Measurements from ENCODE around the gene CYP27C1.
"Not testable (repeated sequence)": the region's sequence is repeated elsewhere in the genome, so short reads cannot be mapped to it uniquely, and the experiment has no call there.

Gene CYP27C1

DNA sequence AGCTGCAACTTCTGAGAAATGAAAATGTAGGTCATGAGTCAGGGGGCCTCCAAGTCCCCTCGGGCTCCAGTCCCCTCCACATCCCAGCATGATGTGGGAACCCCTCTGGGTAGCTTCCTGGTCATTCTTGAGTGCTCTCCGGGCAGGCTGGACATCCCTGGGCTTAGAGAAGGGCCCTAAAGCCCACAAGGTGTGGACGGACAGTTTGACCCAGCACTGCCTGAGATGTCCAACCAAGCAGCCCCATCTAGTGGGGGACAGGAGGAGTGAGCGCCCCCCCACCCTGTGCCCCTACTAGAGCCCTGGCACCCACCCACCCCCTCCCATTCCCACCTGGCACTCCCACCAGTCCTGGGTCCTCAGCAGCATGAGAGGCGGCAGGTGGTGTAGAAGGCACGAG is 46.0 kb downstream of the CYP27C1 start:
- no peak for DNase-seq (ENCODE audit: low read depth in 2 of 2, low spot score in 1 of 2)

DNA sequence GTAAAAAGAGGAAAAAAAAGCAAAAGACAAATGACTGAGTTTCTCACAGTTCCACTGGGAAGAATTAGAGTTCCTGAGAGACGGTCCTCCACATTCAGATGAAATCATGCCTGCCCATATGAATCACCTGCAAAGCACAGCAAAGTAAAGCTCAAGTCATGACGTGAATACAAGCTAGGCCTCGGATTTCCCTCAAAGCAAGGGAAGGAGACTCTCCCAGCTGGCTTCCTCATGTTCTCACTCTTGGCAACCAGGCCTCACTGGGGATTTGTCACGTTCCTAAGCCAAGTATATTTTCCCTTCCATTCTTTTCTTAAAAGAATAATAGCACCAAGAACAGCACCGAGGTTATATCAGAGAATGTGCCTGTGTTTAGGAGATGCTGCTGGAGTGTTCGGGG is 47.0 kb downstream of the CYP27C1 start:
- no peak for DNase-seq (ENCODE audit: low read depth in 2 of 2, low spot score in 1 of 2)

DNA sequence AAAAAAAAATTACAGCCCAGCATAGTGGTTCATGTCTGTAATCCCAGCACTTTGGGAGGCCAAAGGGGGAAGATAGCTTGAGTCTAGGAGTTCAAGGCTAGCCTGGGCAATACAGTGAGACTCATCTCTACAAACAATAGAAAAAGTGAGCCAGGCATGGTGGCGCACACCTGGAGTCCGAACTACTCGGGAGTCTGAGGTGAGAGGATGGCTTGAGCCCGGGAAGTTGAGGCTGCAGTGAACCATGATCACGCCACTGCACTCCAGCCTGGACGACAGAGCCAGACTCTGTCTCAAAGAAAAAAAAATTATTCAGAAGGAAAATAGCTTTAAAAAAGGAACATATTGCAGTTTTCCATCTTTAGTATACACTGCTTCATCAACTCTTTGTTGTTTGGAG is 47.8 kb downstream of the CYP27C1 start:
- no peak for DNase-seq (ENCODE audit: low read depth in 2 of 2, low spot score in 1 of 2)

DNA sequence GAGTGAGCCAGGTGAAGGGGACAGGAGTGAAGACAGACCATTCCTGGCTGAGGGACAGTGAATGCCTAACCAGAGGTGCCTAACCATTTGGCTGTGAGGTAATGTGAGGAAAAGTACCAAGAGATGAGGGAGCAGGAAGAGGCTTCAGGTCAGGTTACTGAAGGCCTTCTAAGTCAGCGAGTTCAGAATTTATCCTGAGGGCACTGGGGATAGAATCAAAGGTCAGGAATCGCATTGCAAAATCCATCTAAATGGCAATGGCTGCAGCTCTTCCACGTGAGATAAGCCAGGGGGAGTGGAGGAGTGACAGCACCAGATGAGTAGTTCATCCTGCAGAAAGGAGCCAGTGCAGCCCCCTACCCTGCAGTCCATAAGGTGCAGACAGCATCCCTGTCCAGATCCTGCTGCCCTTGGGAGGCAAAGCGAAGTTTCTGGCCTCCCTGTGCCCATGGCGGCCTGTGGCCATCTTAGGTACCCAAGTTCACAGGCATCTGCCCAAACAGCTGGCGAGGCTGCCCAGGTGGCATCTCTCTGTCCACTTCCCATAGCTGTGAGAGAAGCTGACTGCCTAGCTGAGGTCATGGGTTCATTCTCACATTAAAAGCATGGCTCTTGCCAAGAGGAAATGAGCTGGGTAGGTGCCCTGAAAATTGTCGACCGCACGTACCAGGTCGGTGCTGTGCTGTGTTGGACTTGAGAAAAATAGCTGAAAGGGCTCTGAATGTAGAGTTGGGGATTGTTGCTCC is 49.5 kb downstream of the CYP27C1 start:
- no peak for DNase-seq (ENCODE audit: low read depth in 2 of 2, low spot score in 1 of 2)

DNA sequence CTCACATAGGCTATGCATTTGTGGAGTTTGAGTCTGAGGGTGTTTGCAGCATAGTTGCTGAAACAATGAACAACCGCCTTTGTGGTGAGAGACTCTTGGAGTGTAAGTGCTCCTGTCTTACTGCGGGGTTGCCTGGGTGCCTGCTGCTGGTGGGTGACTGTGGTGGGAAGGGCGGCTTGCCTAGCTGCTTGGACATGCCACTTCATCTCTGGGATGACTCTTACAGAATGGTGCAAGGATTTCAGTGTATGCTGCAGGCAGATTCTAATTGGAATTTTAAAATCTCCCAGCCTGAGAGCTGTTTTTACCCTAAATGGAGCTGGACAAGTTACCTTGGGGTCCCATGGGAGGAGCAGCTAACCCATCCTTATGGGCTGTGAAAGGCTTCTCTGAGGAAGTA is 50.1 kb downstream of the CYP27C1 start:
- no peak for DNase-seq (ENCODE audit: low read depth in 2 of 2, low spot score in 1 of 2)

DNA sequence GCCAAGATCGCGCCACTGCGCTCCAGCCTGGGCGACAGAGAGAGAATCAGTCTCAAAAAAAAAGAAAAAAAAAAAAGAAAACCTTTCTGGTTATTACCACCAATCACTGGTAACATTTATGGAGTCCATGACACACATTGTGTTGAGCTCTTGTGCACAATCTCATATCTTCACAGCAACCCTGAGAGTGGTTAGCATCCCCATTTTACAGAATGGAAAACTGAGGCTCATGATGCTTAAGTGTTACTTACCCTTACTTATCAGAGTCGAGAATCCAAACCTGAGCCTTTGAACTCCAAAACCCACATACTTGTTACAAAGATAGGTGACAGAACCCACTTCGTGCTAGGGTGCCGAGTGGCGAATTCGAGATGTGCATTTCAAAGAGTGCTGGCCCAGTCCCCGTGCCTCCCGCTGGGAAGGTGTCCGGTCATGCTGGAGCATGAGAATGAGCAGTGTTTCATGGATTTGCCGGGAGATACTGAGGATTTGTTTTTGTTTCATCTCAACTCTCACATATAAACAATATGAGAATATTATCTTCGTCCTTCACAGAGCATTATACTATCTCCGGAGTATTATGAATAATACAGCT is 50.9 kb downstream of the CYP27C1 start:
- no peak for DNase-seq (ENCODE audit: low read depth in 2 of 2, low spot score in 1 of 2)

DNA sequence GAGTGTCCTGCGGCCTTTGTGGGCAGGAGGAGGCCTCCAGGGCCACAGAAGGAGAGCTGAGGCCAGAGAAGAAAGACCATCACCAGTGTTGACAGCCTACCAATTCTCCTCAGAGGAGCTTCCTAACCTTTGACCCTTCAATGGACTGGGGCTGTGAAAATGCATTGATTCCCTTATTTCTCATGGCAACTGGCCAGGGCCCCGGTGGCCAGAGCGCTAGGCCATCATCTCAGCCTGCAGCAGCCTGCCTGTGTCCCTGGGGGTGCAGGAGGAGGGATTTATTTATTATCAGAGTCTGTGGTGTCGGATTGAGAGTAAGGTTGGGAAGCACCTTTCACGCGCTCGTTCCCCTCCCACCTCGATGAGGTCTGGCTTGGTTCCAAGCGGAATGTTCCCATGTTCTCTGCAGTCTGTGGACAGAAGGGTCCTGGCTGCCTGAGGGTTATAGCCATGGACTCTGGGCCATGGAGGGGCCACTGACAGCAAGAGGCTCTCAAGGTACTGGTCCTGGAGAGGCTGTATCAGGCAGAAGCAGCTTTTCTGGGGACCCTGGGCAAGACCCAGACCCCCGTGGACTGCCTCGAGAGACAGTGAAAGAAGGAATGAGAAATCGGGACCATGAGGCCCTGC is 53.8 kb downstream of the CYP27C1 start:
- no peak for DNase-seq (ENCODE audit: low read depth in 2 of 2, low spot score in 1 of 2)

DNA sequence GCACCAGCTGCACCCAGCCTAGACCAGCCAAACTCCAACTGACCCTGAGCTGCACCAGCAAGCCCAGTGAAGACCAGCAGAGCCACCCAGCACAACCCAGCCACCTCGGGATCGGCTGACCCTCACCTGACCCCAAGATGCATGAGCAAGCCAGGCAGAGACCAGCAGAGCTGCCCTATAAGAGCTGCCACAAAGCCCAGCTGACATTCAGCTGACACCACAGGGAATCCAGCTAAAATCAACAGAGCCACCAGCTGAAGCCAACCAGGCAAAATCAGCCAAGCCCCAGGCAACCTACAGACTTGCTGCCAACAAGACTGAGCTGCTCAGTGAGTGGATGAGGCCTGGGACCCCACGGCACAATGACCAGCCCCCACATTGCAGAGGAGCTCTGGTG is 54.6 kb downstream of the CYP27C1 start:
- DNase-seq (ENCODE audit: low read depth in 2 of 2, low spot score in 1 of 2): no peak

DNA sequence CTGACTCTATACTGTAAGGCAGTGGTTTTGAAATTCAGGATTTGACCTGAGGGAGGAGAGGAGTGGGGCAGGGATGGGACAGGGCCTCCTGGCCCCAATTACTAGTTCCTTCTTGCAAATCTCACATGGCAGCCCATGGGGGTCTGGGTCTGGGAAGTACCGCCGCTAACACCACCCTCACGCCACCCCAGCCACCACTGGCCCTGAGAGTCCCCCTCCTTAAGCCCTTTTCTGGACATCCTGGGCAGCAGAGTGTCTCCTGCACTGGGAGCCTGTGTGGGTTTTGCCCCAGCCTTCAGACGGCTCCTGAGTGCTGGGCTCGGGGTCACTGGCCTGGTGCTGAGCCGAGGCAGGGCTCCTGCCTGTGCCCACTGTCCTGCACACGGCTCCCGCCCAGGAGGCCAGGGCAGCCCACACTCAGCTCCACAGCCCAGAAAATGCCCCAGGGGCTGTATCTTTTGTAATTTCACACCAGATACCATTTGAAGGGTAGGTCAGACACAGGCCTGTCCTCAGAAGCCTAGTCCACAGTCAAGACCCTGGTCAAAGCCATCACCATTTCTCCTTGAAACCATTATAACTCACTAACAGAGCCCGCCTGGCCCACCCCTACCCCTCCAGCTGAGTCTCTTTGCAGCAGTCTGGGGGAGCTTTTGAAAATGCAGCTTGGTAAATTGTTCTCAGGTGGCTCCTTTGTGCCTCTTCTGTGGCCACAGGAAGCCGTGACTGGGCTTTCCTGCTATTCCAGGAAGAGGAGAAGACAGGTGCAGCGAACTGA is 55.1 kb downstream of the CYP27C1 start:
- no peak for DNase-seq (ENCODE audit: low read depth in 2 of 2, low spot score in 1 of 2)

DNA sequence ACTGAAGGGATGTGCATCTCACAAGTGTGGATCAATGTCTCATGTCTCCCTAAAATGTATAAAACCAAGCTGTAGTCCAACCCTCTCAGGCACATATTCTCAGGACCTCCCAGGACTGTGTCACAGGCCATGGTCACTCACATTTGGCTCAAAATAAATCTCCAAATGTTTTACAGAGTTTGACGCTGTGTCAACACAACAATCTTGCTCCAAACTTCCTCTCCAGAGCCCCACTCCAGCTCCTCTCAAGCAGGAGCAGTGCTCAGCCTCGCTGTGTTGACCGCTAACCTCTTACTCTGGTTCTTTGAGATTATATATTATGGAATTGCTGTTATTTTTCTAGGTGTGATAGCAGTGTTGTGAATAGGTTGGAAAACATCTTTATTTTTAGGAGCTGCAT is 56.2 kb downstream of the CYP27C1 start:
- no peak for DNase-seq (ENCODE audit: low read depth in 2 of 2, low spot score in 1 of 2)

DNA sequence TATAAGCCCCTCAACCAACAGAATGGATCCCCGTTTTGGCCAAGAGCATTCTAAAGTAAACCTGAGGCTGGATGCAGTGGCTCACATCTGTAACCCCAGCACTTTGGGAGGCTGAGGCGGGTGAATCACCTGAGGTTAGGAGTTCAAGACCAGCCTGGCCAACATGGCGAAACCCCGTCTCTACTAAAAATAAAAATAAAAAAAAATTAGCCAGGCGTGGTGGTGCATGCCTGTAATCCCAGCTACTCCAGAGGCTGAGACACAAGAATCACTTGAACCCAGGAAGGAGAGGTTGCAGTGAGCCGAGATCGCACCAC is 57.1 kb downstream of the CYP27C1 start:
- not testable (repeated sequence) for DNase-seq (ENCODE audit: low read depth in 2 of 2, low spot score in 1 of 2)

DNA sequence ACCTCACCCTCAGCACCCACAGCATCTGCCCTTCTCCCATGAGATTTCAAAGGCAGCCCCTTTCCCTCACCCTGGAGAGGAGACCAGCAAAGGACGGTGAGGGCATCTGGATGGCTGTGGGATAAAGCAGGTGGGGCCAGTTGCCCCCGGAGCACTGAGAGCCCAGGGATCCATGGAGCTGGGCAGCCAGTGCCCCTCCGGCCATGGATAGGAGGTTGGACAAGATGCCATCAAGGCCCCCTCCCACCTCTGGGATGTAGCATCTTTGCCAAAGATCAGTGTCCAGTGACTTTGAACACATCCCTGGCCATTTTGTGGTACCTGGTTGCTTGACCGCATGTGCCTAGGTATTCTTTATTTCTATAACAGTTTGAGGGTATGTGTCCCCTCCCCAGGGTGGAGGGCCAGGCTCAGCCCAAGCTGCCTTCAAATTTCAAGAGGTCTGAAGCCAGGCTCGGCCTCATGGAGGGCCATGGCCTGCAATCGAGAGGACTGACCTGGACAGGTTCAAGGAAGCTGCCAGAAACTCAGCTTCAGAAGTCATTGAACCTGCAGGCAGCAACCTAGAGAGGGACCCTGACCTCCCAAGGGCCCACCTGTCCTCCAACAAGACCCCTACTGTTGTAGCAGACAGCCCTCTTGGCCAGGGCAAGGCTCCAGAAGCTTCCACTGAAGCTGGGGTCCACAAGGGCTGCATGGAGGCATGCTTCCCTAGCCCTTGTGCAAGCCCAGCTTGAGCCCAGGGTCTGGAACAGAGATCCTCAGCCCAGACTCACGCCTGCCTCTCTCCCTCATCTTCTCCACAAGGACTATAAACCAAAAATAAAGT is 57.6 kb downstream of the CYP27C1 start:
- no peak for DNase-seq (ENCODE audit: low read depth in 2 of 2, low spot score in 1 of 2)

DNA sequence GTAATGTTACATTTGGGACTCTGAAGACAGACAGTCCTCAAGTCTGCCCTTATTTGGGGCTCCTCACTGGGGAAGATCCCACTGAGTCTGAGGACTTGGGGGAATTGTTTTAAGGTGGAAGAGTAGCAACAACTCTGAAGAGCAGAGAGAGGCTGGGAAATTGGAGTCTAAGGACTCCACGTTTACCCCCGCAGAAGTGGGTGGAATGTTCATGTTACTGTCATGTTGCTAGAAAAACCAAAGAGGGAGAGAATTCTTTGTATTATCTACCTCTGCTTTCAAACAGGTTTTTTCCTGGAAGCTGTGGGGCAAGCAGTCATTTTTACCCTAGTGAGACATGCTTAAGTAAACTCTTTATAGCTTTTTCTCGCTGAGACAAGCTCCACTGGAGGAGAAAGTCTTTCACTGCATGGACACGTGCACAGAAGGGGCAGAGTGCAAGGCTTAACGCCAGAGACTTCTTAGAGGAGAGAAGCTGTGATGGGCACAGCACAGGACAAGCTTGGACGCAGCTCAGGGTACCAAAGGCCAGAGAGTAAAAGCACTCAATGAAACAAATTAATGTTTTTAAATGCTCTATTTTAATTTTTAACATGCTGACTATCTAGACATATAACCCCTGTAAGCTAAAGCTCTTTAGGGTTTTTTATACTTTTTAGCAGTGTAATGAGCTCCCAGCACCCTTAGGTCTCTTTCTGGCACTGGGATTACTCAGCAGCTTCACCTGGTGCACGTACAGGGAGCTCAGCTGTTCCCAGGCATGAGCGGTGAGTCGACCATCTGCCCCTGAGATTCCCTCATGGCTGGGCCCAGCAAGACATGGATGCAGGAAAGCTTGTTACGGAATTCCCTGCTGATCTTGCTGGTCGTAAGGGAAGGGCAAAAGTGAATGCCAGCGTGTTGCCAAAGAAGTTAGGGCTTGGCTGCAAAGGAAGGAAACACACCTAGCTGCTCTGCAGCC is 58.6 kb downstream of the CYP27C1 start:
- no peak for DNase-seq (ENCODE audit: low read depth in 2 of 2, low spot score in 1 of 2)

DNA sequence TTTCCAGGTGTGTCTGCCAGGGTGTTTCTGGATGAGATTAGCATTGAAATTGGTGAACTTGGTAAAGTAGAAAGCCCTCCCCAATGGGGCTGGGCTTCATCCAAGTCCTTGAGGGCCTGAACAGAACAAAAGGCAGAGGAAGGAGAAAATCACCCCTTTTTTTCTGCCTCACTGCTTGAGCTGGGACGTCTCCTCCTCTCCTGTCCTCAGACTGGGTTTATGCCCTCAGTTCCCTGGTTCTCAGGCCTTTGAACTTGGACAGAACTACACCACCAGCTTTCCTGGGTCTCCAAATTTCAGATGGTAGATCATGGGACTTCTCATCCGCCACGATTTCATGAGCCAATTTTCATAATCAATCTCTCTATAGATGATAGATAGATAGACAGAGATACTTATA is 59.4 kb downstream of the CYP27C1 start:
- no peak for DNase-seq (ENCODE audit: low read depth in 2 of 2, low spot score in 1 of 2)

DNA sequence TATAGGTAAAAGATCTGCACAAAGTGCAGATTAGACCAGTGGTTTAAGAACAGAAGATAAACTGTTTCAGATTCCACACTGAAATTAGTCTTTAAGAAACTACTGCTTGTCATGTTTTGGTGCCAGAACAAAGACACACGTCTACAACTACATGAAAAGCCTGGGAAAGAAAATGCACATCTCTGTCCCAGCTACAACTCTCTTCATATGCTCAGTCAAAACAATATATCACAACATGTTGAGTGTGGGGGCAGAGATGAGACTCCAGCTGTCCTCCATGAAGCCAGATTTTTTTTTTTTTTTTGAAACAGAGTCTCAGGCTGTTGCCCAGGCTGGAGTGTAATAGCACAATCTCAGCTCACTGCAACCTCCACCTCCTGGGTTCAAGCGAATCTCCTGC is 60.6 kb downstream of the CYP27C1 start:
- no peak for DNase-seq (ENCODE audit: low read depth in 2 of 2, low spot score in 1 of 2)

DNA sequence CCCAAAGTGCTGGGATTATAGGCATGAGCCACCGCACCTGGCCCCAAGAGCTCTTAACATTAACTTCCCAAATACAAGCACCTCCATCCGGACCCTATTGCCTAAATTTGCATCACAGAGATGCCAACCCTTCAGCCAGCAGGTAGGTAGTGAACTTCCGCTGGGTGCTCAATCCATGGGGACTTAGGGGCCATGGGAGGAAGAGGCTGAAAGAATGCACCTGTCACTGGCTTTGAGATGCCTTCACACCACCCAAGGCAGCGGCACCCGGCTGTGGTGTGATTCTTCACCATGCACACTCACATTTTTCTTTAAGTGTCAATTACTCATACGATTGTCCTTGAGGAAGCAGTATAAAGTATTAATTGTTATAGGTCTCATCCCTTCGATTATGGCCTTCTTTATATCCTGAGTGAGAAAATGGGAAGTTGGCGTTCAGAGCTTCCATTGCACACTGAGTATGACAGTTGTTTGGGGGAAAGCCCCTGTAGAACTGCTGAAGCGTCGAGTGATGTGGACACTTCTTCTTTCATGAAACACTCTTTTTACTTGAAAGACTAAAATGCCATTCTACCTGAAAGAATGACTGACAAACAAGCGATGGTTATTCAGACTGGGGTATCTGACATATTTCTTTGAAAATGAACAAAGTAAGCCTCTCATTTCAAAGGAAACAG is 61.3 kb downstream of the CYP27C1 start:
- DNase-seq (ENCODE audit: low read depth in 2 of 2, low spot score in 1 of 2): no peak

DNA sequence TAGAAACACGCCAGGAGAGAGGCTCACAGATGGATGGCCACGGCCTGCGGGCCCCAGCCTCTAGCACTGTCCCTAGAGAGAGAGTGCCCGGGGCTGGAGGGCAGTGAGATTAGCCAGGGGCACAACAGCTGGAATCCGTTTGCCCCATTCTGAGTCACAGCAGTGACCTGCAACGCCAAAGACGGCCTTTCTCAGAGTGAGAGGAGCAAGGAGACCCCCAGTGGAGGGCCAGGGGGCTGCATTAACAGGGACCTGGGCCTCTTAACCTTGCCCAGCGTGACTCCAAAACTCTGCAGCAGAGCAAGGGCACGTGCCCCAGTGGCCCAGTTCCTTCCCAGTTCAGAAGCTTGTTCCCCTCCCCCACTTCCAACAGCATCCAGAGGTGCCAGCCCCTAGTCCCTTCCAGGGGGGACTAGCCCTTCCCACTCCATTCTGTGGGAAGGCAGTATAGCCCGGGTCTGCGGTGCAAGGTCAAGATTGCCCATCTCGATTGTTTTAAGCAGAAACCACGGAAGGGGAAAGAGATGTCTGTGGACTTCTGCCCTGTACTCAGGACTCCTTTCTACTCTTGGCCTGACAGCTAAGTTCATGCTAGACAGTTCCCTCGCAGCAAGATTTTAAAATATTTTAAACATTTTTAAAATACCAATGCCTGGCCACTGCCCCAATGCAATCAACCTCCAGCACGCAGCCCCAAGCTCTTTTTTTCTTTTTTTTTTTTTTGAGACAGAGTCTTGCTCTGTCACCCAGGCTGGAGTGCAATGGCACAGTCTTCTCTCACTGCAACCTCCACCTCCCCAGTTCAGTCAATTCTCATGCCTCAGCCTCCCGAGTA is 62.2 kb downstream of the CYP27C1 start:
- DNase-seq (ENCODE audit: low read depth in 2 of 2, low spot score in 1 of 2): no peak

DNA sequence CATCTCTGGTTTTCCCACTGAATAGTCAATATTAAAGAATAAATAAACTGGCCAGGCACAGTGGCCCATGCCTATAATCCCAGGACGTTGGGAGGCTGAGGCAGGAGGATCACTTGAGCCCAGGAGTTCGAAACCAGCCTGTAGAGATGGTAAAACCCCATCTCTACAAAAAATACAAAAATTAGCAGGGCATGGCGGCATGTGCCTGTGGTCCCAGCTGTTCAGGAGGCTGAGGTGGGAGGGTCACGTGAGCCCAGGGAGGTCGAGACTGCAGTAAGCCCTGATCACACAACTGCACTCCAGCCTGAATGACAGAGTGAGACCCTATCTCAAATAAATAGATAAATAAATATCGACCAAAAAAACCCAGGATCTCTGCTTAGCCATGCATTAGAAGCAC is 63.0 kb downstream of the CYP27C1 start:
- no peak for DNase-seq (ENCODE audit: low read depth in 2 of 2, low spot score in 1 of 2)

DNA sequence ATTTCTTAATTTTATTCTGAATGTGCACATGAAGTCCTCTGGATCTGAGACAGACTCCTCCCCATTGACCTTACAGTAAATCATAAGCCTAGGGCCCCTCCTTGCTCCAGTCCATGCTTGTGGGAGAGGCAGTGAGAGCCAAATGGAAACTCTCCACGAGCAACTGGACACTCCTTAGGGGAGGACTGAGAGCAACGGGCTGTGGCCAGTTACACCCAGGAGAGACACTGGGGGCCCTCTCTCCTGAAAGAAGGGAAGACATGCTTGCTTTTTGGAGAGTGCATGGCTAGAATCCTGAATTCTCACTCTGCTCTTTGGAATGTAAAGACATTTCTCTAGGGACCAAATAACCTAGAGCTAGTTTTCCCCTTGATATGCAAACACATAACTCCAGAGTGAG is 64.2 kb downstream of the CYP27C1 start:
- DNase-seq (ENCODE audit: low read depth in 2 of 2, low spot score in 1 of 2): no peak

Measured in stimulated activated CD8-positive, alpha-beta memory T cell treated with anti-CD3 and anti-CD28 coated beads, Interleukin-4, amount 100 ng/mL, for 4 hours (primary cell).